Liver (tissue), 3 donors: Measurements from ENCODE around the gene CSDE1.

Source experiments
- ATF3 ChIP-seq: IDR thresholded peaks from 2 replicates; pipeline ENCODE4 v1.6.1; 2016; ENCODE audit warnings: antibody characterized with exemption
- CTCF ChIP-seq: fragments of 150-350 bp; IDR thresholded peaks from 2 replicates; pipeline ENCODE4 v1.5.1; 2017; ENCODE audit warnings: improper control_type of control experiment, low read depth, low read length; ENCODE audit not compliant: missing input control
- EGR1 ChIP-seq, 2 donors: IDR thresholded peaks; 2 replicates each; pipeline ENCODE4 v1.6.1; 2016 to 2018; ENCODE audit warnings: antibody characterized with exemption in 2 of 2, low read depth in 2 of 2
- GABPA ChIP-seq, 2 donors: IDR thresholded peaks in 1 of 2; conservative IDR thresholded peaks in 1 of 2; 2 replicates each; pipeline ENCODE4 v1.6.1; 2016; ENCODE audit warnings: antibody characterized with exemption in 2 of 2, mild to moderate bottlenecking in 1 of 2, moderate library complexity in 1 of 2
- NR2F2 ChIP-seq: IDR thresholded peaks from 2 replicates; pipeline ENCODE4 v1.6.1; 2016; ENCODE audit warnings: antibody characterized with exemption
- REST ChIP-seq: IDR thresholded peaks from 2 replicates; pipeline ENCODE4 v1.6.1; 2016; ENCODE audit warnings: antibody characterized with exemption, mild to moderate bottlenecking
- SP1 ChIP-seq: IDR thresholded peaks from 2 replicates; pipeline ENCODE4 v1.6.1; 2018; ENCODE audit warnings: antibody characterized with exemption, mild to moderate bottlenecking
- YY1 ChIP-seq: IDR thresholded peaks from 2 replicates; pipeline ENCODE4 v1.6.1; 2016; ENCODE audit warnings: antibody characterized with exemption, mild to moderate bottlenecking
- ZBTB33 ChIP-seq: IDR thresholded peaks from 2 replicates; pipeline ENCODE4 v1.6.1; 2016; ENCODE audit warnings: antibody characterized with exemption
- donor health status: healthy.
- donor health status: healthy.

GRCh38 chr1:114696810-114697209 lies 61.0 kb downstream of the CSDE1 start:
- TF ChIP-seq SP1 (no peak), GABPA (IDR thresholded peaks at IDR 0.05 in 1 of 2, conservative IDR thresholded peaks at IDR 0.05 in 1 of 2) (no peak), REST (no peak), ZBTB33 (no peak), YY1 (no peak), EGR1 (IDR thresholded peaks at IDR 0.05; ENCODE audit: low read depth in 2 of 2) (no peak), CTCF (no peak), NR2F2 (no peak), ATF3 (no peak)
